HCT116 (cell line): ENCODE data around the gene MORN1.

ENCODE experiments used
- EZH2phosphoT487 ChIP-seq: fragments of 200-600 bp; IDR thresholded peaks from 2 replicates; pipeline ENCODE4 v1.6.1; 2018; ENCODE audit warnings: antibody characterized with exemption, borderline replicate concordance
- POLR2A ChIP-seq: IDR thresholded peaks from 2 replicates; pipeline ENCODE4 v1.7.0; 2011; ENCODE audit warnings: borderline replicate concordance; ENCODE audit not compliant: insufficient read depth, insufficient read length; ENCODE audit errors: extremely low read depth
- POLR2AphosphoS5 ChIP-seq: IDR thresholded peaks from 2 replicates; pipeline ENCODE4 v1.6.1; 2011; ENCODE audit warnings: mild to moderate bottlenecking, low read depth, low read length, moderate library complexity
- RAD21 ChIP-seq: IDR thresholded peaks from 2 replicates; pipeline ENCODE4 v1.6.1; 2012; ENCODE audit warnings: low read depth, mild to moderate bottlenecking
- SP1 ChIP-seq: IDR thresholded peaks from 2 replicates; pipeline ENCODE4 v1.6.1; 2012; ENCODE audit warnings: low read depth
- TCF7L2 ChIP-seq: IDR thresholded peaks from 2 replicates; pipeline ENCODE4 v1.7.0; 2011; ENCODE audit warnings: borderline replicate concordance, inconsistent platforms; ENCODE audit not compliant: insufficient read depth, insufficient read length; ENCODE audit errors: extremely low read depth
- TF ChIP-seq, protein P1 (sequence below), 3 experiments: fragments of 200-600 bp in 1 of 3; sonication (generic) in 1 of 3; IDR thresholded peaks in 2 of 3; conservative IDR thresholded peaks in 1 of 3; 2 replicates each; pipeline ENCODE4 v1.5.1; 2012 to 2017; ENCODE audit warnings: low read depth in 2 of 3, low read length in 2 of 3, antibody characterized with exemption in 1 of 3, borderline replicate concordance in 1 of 3, control low read depth in 1 of 3, mild to moderate bottlenecking in 1 of 3, mixed read lengths in 1 of 3, mixed run types in 1 of 3, moderate library complexity in 1 of 3; ENCODE audit not compliant: insufficient read depth in 1 of 3
- TF ChIP-seq, protein P2 (sequence below): IDR thresholded peaks from 2 replicates; pipeline ENCODE4 v1.6.1; 2012

DNA sequence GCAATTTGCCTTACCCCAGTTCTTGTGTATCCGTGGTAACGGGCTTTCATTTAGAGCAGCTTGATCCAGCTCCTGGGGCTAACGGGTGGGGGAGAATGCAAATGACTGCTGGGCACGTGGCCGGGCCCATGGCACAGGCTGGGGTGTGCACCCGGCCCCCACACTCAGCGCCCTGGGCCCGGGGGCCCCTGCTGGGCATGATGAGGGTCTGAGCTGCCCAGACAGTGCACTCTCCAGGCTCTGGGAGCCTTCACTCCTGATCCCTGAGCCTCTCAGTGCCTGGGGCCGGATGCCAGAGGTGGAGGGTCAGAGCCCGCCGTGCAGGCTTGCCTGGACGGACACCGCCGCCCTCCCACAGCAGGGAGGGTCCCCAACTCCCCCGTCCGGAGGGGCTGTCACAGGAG is 41.1 kb upstream of the MORN1 start:
- TF ChIP-seq, protein P1, sequence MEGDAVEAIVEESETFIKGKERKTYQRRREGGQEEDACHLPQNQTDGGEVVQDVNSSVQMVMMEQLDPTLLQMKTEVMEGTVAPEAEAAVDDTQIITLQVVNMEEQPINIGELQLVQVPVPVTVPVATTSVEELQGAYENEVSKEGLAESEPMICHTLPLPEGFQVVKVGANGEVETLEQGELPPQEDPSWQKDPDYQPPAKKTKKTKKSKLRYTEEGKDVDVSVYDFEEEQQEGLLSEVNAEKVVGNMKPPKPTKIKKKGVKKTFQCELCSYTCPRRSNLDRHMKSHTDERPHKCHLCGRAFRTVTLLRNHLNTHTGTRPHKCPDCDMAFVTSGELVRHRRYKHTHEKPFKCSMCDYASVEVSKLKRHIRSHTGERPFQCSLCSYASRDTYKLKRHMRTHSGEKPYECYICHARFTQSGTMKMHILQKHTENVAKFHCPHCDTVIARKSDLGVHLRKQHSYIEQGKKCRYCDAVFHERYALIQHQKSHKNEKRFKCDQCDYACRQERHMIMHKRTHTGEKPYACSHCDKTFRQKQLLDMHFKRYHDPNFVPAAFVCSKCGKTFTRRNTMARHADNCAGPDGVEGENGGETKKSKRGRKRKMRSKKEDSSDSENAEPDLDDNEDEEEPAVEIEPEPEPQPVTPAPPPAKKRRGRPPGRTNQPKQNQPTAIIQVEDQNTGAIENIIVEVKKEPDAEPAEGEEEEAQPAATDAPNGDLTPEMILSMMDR (IDR thresholded peaks at IDR 0.05 in 2 of 3, conservative IDR thresholded peaks at IDR 0.05 in 1 of 3; ENCODE audit: borderline replicate concordance in 1 of 3, insufficient read depth in 1 of 3, low read depth in 2 of 3, low read length in 2 of 3), result no peak
- TF ChIP-seq POLR2AphosphoS5 (no peak), TCF7L2 (no peak), POLR2A (no peak), EZH2phosphoT487 (no peak), RAD21 (no peak), SP1 (no peak)
- TF ChIP-seq, protein P2, sequence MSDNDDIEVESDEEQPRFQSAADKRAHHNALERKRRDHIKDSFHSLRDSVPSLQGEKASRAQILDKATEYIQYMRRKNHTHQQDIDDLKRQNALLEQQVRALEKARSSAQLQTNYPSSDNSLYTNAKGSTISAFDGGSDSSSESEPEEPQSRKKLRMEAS, result no peak
